OCI-LY7 (cell line): ENCODE data around the gene AP5S1. TPM values are rescaled to one million over a fixed set of nuclear protein-coding genes. Genes with fewer than 3 reads are reported as not detected.
"Not testable (repeated sequence)": the region's sequence is repeated elsewhere in the genome, so short reads cannot be mapped to it uniquely, and the experiment has no call there.

Experiments
- BruUV-seq: library from RNA; stranded (reverse); fragments of 400-500 nt; replicated peaks from 2 replicates; lab custom pipeline; 2021; lab: Mats Ljungman, UMichigan
- CTCF ChIA-PET: fragments of 300-600 bp; sonication (Branson Sonifier 250); formaldehyde crosslinking; loops from one replicate; lab custom pipeline; 2022; ENCODE audit warnings: antibody characterized with exemption; ENCODE audit not compliant: unreplicated experiment; lab: Charles Lee
- POLR2A ChIA-PET: fragments of 300-600 bp; sonication (Branson Sonifier 250); formaldehyde crosslinking; loops from one replicate; lab custom pipeline; 2022; ENCODE audit warnings: antibody characterized with exemption; lab: Charles Lee
- DNase-seq: peaks from one replicate; pipeline ENCODE4 v3.0.0-alpha.2; 2015; ENCODE audit warnings: low spot score
- H2AFZ ChIP-seq: fragments of 200-600 bp; sonication (generic), shearing (Covaris generic); 2 replicates; pipeline ENCODE4 v1.6.1; 2014; ENCODE audit warnings: mild to moderate bottlenecking, antibody characterized with exemption, low read length, moderate library complexity
- H3K27ac ChIP-seq: fragments of 200-600 bp; sonication (generic); 2 replicates; pipeline ENCODE4 v1.5.1; 2014; ENCODE audit warnings: mixed run types, low read depth, mild to moderate bottlenecking, moderate library complexity, low read length, inconsistent platforms; ENCODE audit not compliant: poor library complexity, severe bottlenecking
- H3K36me3 ChIP-seq: fragments of 200-600 bp; sonication (generic); 2 replicates; pipeline ENCODE4 v1.6.1; 2014; ENCODE audit warnings: mild to moderate bottlenecking, antibody characterized with exemption, low read length, moderate library complexity, mixed read lengths; ENCODE audit not compliant: insufficient read depth
- H3K4me1 ChIP-seq: fragments of 200-600 bp; sonication (generic); 2 replicates; pipeline ENCODE4 v1.5.1; 2014; ENCODE audit warnings: mild to moderate bottlenecking, low read length; ENCODE audit not compliant: insufficient read depth, poor library complexity, severe bottlenecking
- H3K4me2 ChIP-seq: fragments of 200-600 bp; sonication (generic); 2 replicates; pipeline ENCODE4 v1.6.1; 2014; ENCODE audit warnings: mild to moderate bottlenecking, low read length
- H3K4me3 ChIP-seq: fragments of 200-600 bp; sonication (generic); 2 replicates; pipeline ENCODE4 v1.5.1; 2014; ENCODE audit warnings: mild to moderate bottlenecking, low read depth, low read length; ENCODE audit not compliant: poor library complexity, severe bottlenecking
- H3K79me2 ChIP-seq: fragments of 200-600 bp; sonication (generic); 2 replicates; pipeline ENCODE4 v1.6.1; 2016; ENCODE audit warnings: low read depth, mild to moderate bottlenecking, low read length, moderate library complexity, mixed read lengths; ENCODE audit not compliant: insufficient read depth
- H3K9me2 ChIP-seq: fragments of 200-600 bp; sonication (generic); 2 replicates; pipeline ENCODE4 v1.6.1; 2016; ENCODE audit warnings: mild to moderate bottlenecking, low read length, mixed read lengths; ENCODE audit not compliant: insufficient read depth
- H3K9me3 ChIP-seq: fragments of 200-600 bp; sonication (generic); 2 replicates; pipeline ENCODE4 v1.6.1; 2014; ENCODE audit warnings: mild to moderate bottlenecking, mixed run types, low read length, mixed read lengths
- H4K20me1 ChIP-seq: fragments of 200-600 bp; sonication (generic); 2 replicates; pipeline ENCODE4 v1.6.1; 2014; ENCODE audit warnings: mild to moderate bottlenecking, antibody characterized with exemption, low read length, moderate library complexity, mixed read lengths; ENCODE audit not compliant: insufficient read depth
- EZH2phosphoT487 ChIP-seq: fragments of 200-600 bp; sonication (generic); IDR thresholded peaks from 2 replicates; pipeline ENCODE4 v1.6.1; 2018; ENCODE audit warnings: low read depth, borderline replicate concordance, mild to moderate bottlenecking, mixed run types, antibody characterized with exemption, low read length, moderate library complexity, mixed read lengths
- intact Hi-C: fragments of 100-400 bp; cut with micrococcal nuclease; formaldehyde crosslinking; loops from one replicate; pipeline ENCODE4 v1.10.0; 2022; ENCODE audit not compliant: unreplicated experiment
- total RNA-seq, 2 experiments: library from RNA; depleted of rRNA in 1 of 2; stranded (reverse); fragments of >200 nt in 1 of 2; shearing (Covaris generic) in 1 of 2; gene quantifications; 2 replicates each; pipeline ENCODE4 v1.2.3, GENCODE V29; 2014 to 2022
- TF ChIP-seq, protein P1 (sequence below): fragments of 200-600 bp; sonication (generic); conservative IDR thresholded peaks from 2 replicates; pipeline ENCODE4 v1.5.1; 2014; ENCODE audit warnings: mild to moderate bottlenecking, antibody characterized with exemption, low read length, moderate library complexity, mixed read lengths

The AP5S1 gene
- total RNA-seq, 2 experiments from 2014 or later = 9.8 to 12.1 TPM

- intact Hi-C loops = no loop called here
- Histone ChIP-seq H3K79me2 (no peaks in the 10 kb centered on the region), H3K4me2 (no peak overlapping the region), H2AFZ (no peak overlapping the region), H3K27ac (no peak overlapping the region), H3K4me3 (no peak overlapping the region), H3K4me1 (no peaks in the 10 kb centered on the region), H3K9me2 (no peaks in the 10 kb centered on the region), H3K9me3 (no peaks in the 10 kb centered on the region), H4K20me1 (no peaks in the 10 kb centered on the region), H3K36me3 (peaks cover 11% of the 10 kb centered on the region; the same call in 1 of the 2 replicates)
- DNase-seq = no peak
- ChIA-PET POLR2A (no interaction called here), CTCF (no interaction called here)
- no peak for TF ChIP-seq EZH2phosphoT487
- TF ChIP-seq, protein P1, sequence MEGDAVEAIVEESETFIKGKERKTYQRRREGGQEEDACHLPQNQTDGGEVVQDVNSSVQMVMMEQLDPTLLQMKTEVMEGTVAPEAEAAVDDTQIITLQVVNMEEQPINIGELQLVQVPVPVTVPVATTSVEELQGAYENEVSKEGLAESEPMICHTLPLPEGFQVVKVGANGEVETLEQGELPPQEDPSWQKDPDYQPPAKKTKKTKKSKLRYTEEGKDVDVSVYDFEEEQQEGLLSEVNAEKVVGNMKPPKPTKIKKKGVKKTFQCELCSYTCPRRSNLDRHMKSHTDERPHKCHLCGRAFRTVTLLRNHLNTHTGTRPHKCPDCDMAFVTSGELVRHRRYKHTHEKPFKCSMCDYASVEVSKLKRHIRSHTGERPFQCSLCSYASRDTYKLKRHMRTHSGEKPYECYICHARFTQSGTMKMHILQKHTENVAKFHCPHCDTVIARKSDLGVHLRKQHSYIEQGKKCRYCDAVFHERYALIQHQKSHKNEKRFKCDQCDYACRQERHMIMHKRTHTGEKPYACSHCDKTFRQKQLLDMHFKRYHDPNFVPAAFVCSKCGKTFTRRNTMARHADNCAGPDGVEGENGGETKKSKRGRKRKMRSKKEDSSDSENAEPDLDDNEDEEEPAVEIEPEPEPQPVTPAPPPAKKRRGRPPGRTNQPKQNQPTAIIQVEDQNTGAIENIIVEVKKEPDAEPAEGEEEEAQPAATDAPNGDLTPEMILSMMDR = no peak
- BruUV-seq = no TSS peak
Measured at GRCh38 chr20:3828798-3829197, 8.5 kb downstream of the AP5S1 start.

GRCh38 chr20:3829891-3830290 lies 9.5 kb downstream of the AP5S1 start:
- POLR2A ChIA-PET = interaction anchor here (0.7 kb wide), 1 partner anchor 34 kb away, joined by 5 read pairs; no protein-coding TSS in a partner anchor
- H3K79me2 ChIP-seq, H3K4me3 ChIP-seq, H3K4me2 ChIP-seq, BruUV-seq, H3K9me3 ChIP-seq, H3K4me1 ChIP-seq, intact Hi-C loops, H2AFZ ChIP-seq, DNase-seq, H3K36me3 ChIP-seq, CTCF ChIA-PET, H3K9me2 ChIP-seq, H4K20me1 ChIP-seq, H3K27ac ChIP-seq: not testable (repeated sequence)

- ChIA-PET CTCF (no interaction called here), POLR2A (interaction anchor here (0.5 to 1.8 kb wide), 2 partner anchors 9 to 59 kb away, joined by 3 to 10 read pairs; no protein-coding TSS in a partner anchor)
- intact Hi-C loops = no loop called here
- H3K4me2 ChIP-seq = no peak overlapping the region
- no peaks in the 10 kb centered on the region for H3K36me3 ChIP-seq
- no peaks in the 10 kb centered on the region for H4K20me1 ChIP-seq
- H3K9me3 ChIP-seq = no peaks in the 10 kb centered on the region
- BruUV-seq = no TSS peak
- TF ChIP-seq, protein P1 = no peak
- TF ChIP-seq EZH2phosphoT487 = no peak
- no peak overlapping the region for H2AFZ ChIP-seq
- no peaks in the 10 kb centered on the region for H3K4me1 ChIP-seq
- H3K27ac ChIP-seq = no peak overlapping the region
- H3K4me3 ChIP-seq = no peak overlapping the region
- DNase-seq = no peak
- no peaks in the 10 kb centered on the region for H3K9me2 ChIP-seq
- no peaks in the 10 kb centered on the region for H3K79me2 ChIP-seq
Measured at GRCh38 chr20:3836132-3836531, 15.8 kb downstream of the AP5S1 start.
